H1 (cell line): ENCODE results near the gene WNT7A. TPM values are rescaled to one million over a fixed set of nuclear protein-coding genes. Genes with fewer than 3 reads are reported as not detected.

ENCODE experiments used
- BACH1 ChIP-seq: IDR thresholded peaks from 2 replicates; pipeline ENCODE4 v1.6.1; 2012; ENCODE audit warnings: low read length, improper control_type of control experiment
- BRCA1 ChIP-seq: IDR thresholded peaks from 2 replicates; pipeline ENCODE4 v1.6.1; 2012; ENCODE audit warnings: low read depth, low read length, improper control_type of control experiment
- CTBP2 ChIP-seq: IDR thresholded peaks from 2 replicates; pipeline ENCODE4 v1.7.0; 2011; ENCODE audit warnings: borderline replicate concordance, mild to moderate bottlenecking, moderate library complexity, mixed read lengths, low read length; ENCODE audit not compliant: insufficient read depth, insufficient read length
- GABPA ChIP-seq: IDR thresholded peaks from 2 replicates; pipeline ENCODE4 v1.6.1; 2011; ENCODE audit warnings: mild to moderate bottlenecking, low read length, moderate library complexity, borderline replicate concordance; ENCODE audit not compliant: insufficient read depth
- JUND ChIP-seq: IDR thresholded peaks from 2 replicates; pipeline ENCODE4 v1.6.1; 2011; ENCODE audit warnings: mild to moderate bottlenecking, improper control_type of control experiment, low read length
- SIX5 ChIP-seq: IDR thresholded peaks from 2 replicates; pipeline ENCODE4 v1.6.1; 2011; ENCODE audit warnings: mild to moderate bottlenecking, low read depth, low read length
- TAF7 ChIP-seq: optimal IDR thresholded peaks from 2 replicates; pipeline ENCODE3; 2011; ENCODE audit warnings: low read depth, mild to moderate bottlenecking, inconsistent platforms, low read length, moderate library complexity, borderline replicate concordance
- polyA plus RNA-seq, 7 experiments: library from polyadenylated mRNA; depleted of rRNA in 3 of 7; stranded (reverse) in 5 of 7; unstranded in 2 of 7; fragments of >200 nt in 5 of 7; fragments of 200-250 nt in 2 of 7; gene quantifications; 1 replicate in 5 of 7; 2 replicates in 1 of 7; 4 replicates in 1 of 7; pipeline versions ENCODE4 v1.2.1 to v1.2.3, GENCODE V29; 2011 to 2013; ENCODE audit warnings: missing spikeins in 2 of 7, mixed read lengths in 2 of 7
- total RNA-seq: library from RNA; stranded (reverse); fragmentation: NEBNext Ultra II Directional; extraction: Animal tissue kit (Norgen Biotek cat#: 25700); gene quantifications from 2 replicates; pipeline ENCODE4 v1.2.1, GENCODE V29; 2021
- TF ChIP-seq, protein P1 (sequence below): IDR thresholded peaks from 2 replicates; pipeline ENCODE4 v1.6.1; 2011; ENCODE audit warnings: low read depth, mild to moderate bottlenecking, low read length; ENCODE audit not compliant: insufficient read depth

The WNT7A gene
- total and polyA plus RNA-seq, 2 of the 8 experiments (the other 6 are each of a cell fraction or from before 2014, with no cell fraction given) = 0.02 TPM; not detected in 1

- TF ChIP-seq, protein P1, sequence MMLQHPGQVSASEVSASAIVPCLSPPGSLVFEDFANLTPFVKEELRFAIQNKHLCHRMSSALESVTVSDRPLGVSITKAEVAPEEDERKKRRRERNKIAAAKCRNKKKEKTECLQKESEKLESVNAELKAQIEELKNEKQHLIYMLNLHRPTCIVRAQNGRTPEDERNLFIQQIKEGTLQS = no peak
- TF ChIP-seq SIX5 (no peak), CTBP2 (no peak), BACH1 (no peak), BRCA1 (no peak), JUND (no peak), GABPA (no peak), TAF7 (no peak)
Measured at GRCh38 chr3:13867732-13868131, 12.1 kb downstream of the WNT7A start (continued).
